NCI-H345 treated with DMSO at 0.1 percent for 48 hours (cell line): ENCODE results near the gene MRPL20.
"Not testable (repeated sequence)": the region's sequence is repeated elsewhere in the genome, so short reads cannot be mapped to it uniquely, and the experiment has no call there.

ENCODE experiments used
- DNase-seq: peaks from one replicate; lab custom pipeline; 2025; ENCODE audit not compliant: unreplicated experiment; lab: John Stamatoyannopoulos, UW

MRPL20 gene

GRCh38 chr1:1410238-1410637 lies 3.1 kb upstream of the MRPL20 start:
- not testable (repeated sequence) for DNase-seq

- DNase-seq = no peak
These were observed 684 bp upstream of the MRPL20 start for GRCh38 chr1:1407636-1408318.

GRCh38 chr1:1406101-1406820 lies 832 bp downstream of the MRPL20 start:
- no peak for DNase-seq

GRCh38 chr1:1403653-1404052 lies 3.4 kb downstream of the MRPL20 start:
- no peak for DNase-seq

- DNase-seq = not testable (repeated sequence)
These were observed 4.1 kb downstream of the MRPL20 start for GRCh38 chr1:1402901-1403392.

GRCh38 chr1:1402072-1402900 lies 4.8 kb downstream of the MRPL20 start:
- peak; percentile 6 for DNase-seq

- DNase-seq = no peak
These were observed 5.6 kb downstream of the MRPL20 start for GRCh38 chr1:1401457-1402010.

GRCh38 chr1:1400576-1401456 lies 6.3 kb downstream of the MRPL20 start:
- DNase-seq = no peak

- DNase-seq = no peak
These were observed 7.1 kb downstream of the MRPL20 start for GRCh38 chr1:1399872-1400575.

GRCh38 chr1:1399187-1399871 lies 7.8 kb downstream of the MRPL20 start, which contains the start of gene CCNL2:
Gene CCNL2, minus strand, starts transcription at chr1:1399335. Its CDS starts 29 bp downstream, at chr1:1399306.
- DNase-seq = peak; percentile 92

GRCh38 chr1:1398677-1399186 lies 8.4 kb downstream of the MRPL20 start:
- no peak for DNase-seq

GRCh38 chr1:1397839-1398523 lies 9.1 kb downstream of the MRPL20 start:
- no peak for DNase-seq

GRCh38 chr1:1395166-1395565 lies 11.9 kb downstream of the MRPL20 start:
- no peak for DNase-seq

GRCh38 chr1:1394116-1394515 lies 13.0 kb downstream of the MRPL20 start:
- DNase-seq = no peak

- no peak for DNase-seq
These were observed 13.7 kb downstream of the MRPL20 start for GRCh38 chr1:1393428-1393827.

GRCh38 chr1:1393014-1393413 lies 14.1 kb downstream of the MRPL20 start:
- no peak for DNase-seq

- DNase-seq = no peak
These were observed 15.9 kb downstream of the MRPL20 start for GRCh38 chr1:1391225-1391624.

GRCh38 chr1:1390675-1391074 lies 16.4 kb downstream of the MRPL20 start:
- no peak for DNase-seq
